Endothelial cell of umbilical vein (primary cell): ENCODE data around the gene JMJD8.

Experiments used
- CTCF ChIP-seq, 2 donors: IDR thresholded peaks; 1 replicate in 1 of 2; 2 replicates in 1 of 2; pipeline ENCODE4 v1.5.1; 2011; ENCODE audit warnings: low read length in 2 of 2, mild to moderate bottlenecking in 2 of 2, moderate library complexity in 2 of 2, control low read depth in 1 of 2, inconsistent platforms in 1 of 2, low read depth in 1 of 2; ENCODE audit not compliant: insufficient read depth in 1 of 2; ENCODE audit errors: extremely low read depth in 1 of 2
- EZH2 ChIP-seq: IDR thresholded peaks from 2 replicates; pipeline ENCODE4 v1.6.1; 2012; ENCODE audit warnings: borderline replicate concordance, low read depth, mild to moderate bottlenecking, moderate library complexity, low read length, inconsistent platforms; ENCODE audit not compliant: severe bottlenecking
- FOS ChIP-seq: IDR thresholded peaks from 2 replicates; pipeline ENCODE4 v1.6.1; 2011; ENCODE audit warnings: mild to moderate bottlenecking, low read length, moderate library complexity, borderline replicate concordance; ENCODE audit not compliant: insufficient read depth
- GATA2 ChIP-seq: IDR thresholded peaks from 2 replicates; pipeline ENCODE4 v1.7.0; 2011; ENCODE audit warnings: low read depth, mild to moderate bottlenecking, moderate library complexity, mixed read lengths, low read length; ENCODE audit not compliant: insufficient read length, insufficient read depth
- JUN ChIP-seq: IDR thresholded peaks from 2 replicates; pipeline ENCODE4 v1.6.1; 2011; ENCODE audit warnings: borderline replicate concordance, low read depth; ENCODE audit not compliant: insufficient read length, insufficient read depth
- MAX ChIP-seq: IDR thresholded peaks from 2 replicates; pipeline ENCODE4 v1.6.1; 2011; ENCODE audit not compliant: insufficient read depth, insufficient read length
- MYC ChIP-seq: IDR thresholded peaks from one replicate; pipeline ENCODE4 v1.6.1; 2011; ENCODE audit warnings: mild to moderate bottlenecking, low read depth, low read length
- POLR2A ChIP-seq: IDR thresholded peaks from 2 replicates; pipeline ENCODE4 v1.6.1; 2012; ENCODE audit warnings: low read depth, mild to moderate bottlenecking, control low read depth, low read length
- POLR2AphosphoS5 ChIP-seq: IDR thresholded peaks from 2 replicates; pipeline ENCODE4 v1.6.1; 2012; ENCODE audit warnings: low read depth, mild to moderate bottlenecking, control low read depth, low read length, moderate library complexity; ENCODE audit not compliant: insufficient read depth

GRCh38 chr16:714079-714478 is 29.9 kb upstream of the JMJD8 start:
- TF ChIP-seq POLR2AphosphoS5: no peak
- no peak for TF ChIP-seq CTCF (IDR thresholded peaks at IDR 0.05; ENCODE audit: extremely low read depth in 1 of 2, insufficient read depth in 1 of 2, low read depth in 1 of 2, low read length in 2 of 2)
- TF ChIP-seq MAX: no peak
- no peak for TF ChIP-seq EZH2
- no peak for TF ChIP-seq FOS
- TF ChIP-seq POLR2A: no peak
- TF ChIP-seq JUN: no peak
- no peak for TF ChIP-seq MYC
- TF ChIP-seq GATA2: no peak
